Gastroesophageal sphincter (tissue), 4 donors: Measurements from ENCODE around the gene THADA. TPM values are rescaled to one million over a fixed set of nuclear protein-coding genes. Genes with fewer than 3 reads are reported as not detected.

Source experiments
- ATAC-seq: fragments of 150-250 bp; one replicate; pipeline ENCODE4 v1.9.1; 2016; ENCODE audit warnings: mild to moderate bottlenecking, moderate library complexity
- H3K27ac ChIP-seq, 4 donors: fragments of 200-600 bp; sonication (generic) in 3 of 4; 1 replicate in 3 of 4; 2 replicates in 1 of 4; pipeline ENCODE4 v1.5.1; 2016 to 2019
- H3K27me3 ChIP-seq: fragments of 200-600 bp; sonication (generic); one replicate; pipeline ENCODE4 v1.5.1; 2019
- H3K36me3 ChIP-seq, 2 donors: fragments of 200-600 bp; sonication (generic); one replicate each; pipeline ENCODE4 v1.5.1; 2019; ENCODE audit warnings: control low read depth in 1 of 2
- H3K4me1 ChIP-seq, 3 donors: fragments of 200-600 bp; sonication (generic); 1 replicate in 2 of 3; 2 replicates in 1 of 3; pipeline ENCODE4 v1.5.1; 2016 to 2019; ENCODE audit warnings: control low read depth in 2 of 3
- H3K4me3 ChIP-seq, 2 donors: fragments of 200-600 bp; sonication (generic); one replicate each; pipeline ENCODE4 v1.5.1; 2019; ENCODE audit warnings: mild to moderate bottlenecking in 1 of 2, moderate library complexity in 1 of 2
- H3K9me3 ChIP-seq, 3 donors: fragments of 200-600 bp; sonication (generic); one replicate each; pipeline ENCODE4 v1.5.1; 2017 to 2019; ENCODE audit warnings: control low read depth in 2 of 3
- CTCF ChIP-seq, 4 experiments: fragments of 200-600 bp in 2 of 4; fragments of 450-650 bp in 2 of 4; sonication (generic) in 1 of 4; IDR thresholded peaks; one replicate each; pipeline ENCODE4 v1.5.1; 2017 to 2019; ENCODE audit warnings: antibody characterized with exemption in 4 of 4, mild to moderate bottlenecking in 2 of 4, moderate library complexity in 2 of 4
- EP300 ChIP-seq: sonication (generic); formaldehyde crosslinking; IDR thresholded peaks from one replicate; pipeline ENCODE4 v1.6.1; 2017; ENCODE audit warnings: antibody characterized with exemption, mild to moderate bottlenecking
- POLR2A ChIP-seq, 2 donors: fragments of 450-650 bp; IDR thresholded peaks; one replicate each; pipeline ENCODE4 v1.6.1; 2017; ENCODE audit warnings: antibody characterized with exemption in 2 of 2, mild to moderate bottlenecking in 2 of 2, moderate library complexity in 1 of 2
- POLR2AphosphoS5 ChIP-seq: sonication (generic); formaldehyde crosslinking; IDR thresholded peaks from one replicate; pipeline ENCODE4 v1.6.1; 2017; ENCODE audit warnings: antibody characterized with exemption
- WGBS, 2 donors: methylation state at CpG; one replicate each; pipeline ENCODE4 v1.1.5; 2018; ENCODE audit warnings: low coverage in 1 of 2; 5-methylcytosine and 5-hydroxymethylcytosine counted together
- total RNA-seq, 4 donors: library from RNA; depleted of rRNA; stranded (reverse); fragments of >200 nt; gene quantifications; one replicate each; pipeline ENCODE4 v1.1.0, GENCODE V29; 2016

THADA gene
- total RNA-seq, 4 donors from 2014 or later, result 19.7 to 34.4 (median 22.3) TPM

- Histone ChIP-seq H3K9me3 (peaks cover 0 to 6% (median 0%) of the 10 kb centered on the region in 3 donors), H3K36me3 (peaks cover 0 to 42% of the 10 kb centered on the region in 2 donors), H3K27ac (peak overlapping the region in 2 of 4 donors; percentile 67 to 77), H3K4me3 (no peak overlapping the region), H3K27me3 (no peaks in the 10 kb centered on the region), H3K4me1 (peaks cover 8 to 51% (median 13%) of the 10 kb centered on the region in 3 donors)
- no peak for ATAC-seq
- 82 to 86% methylated on average over 6 of the region's 8 CpGs for WGBS, 2 donors
- TF ChIP-seq POLR2A (IDR thresholded peaks at IDR 0.05) (no peak), CTCF (IDR thresholded peaks at IDR 0.05) (no peak), EP300 (no peak), POLR2AphosphoS5 (no peak)
Measured at GRCh38 chr2:43279317-43279840, 316.5 kb downstream of the THADA start.

GRCh38 chr2:43278564-43279220 is 317.1 kb downstream of the THADA start:
- Histone ChIP-seq H3K4me3 (no peak overlapping the region), H3K4me1 (peaks cover 8 to 58% (median 13%) of the 10 kb centered on the region in 3 donors), H3K36me3 (peaks cover 0 to 35% of the 10 kb centered on the region in 2 donors), H3K27ac (peak overlapping the region in 3 of 4 donors; percentile 45 to 77 (median 67)), H3K9me3 (no peaks in the 10 kb centered on the region), H3K27me3 (no peaks in the 10 kb centered on the region)
- peak; percentile 32 for ATAC-seq
- TF ChIP-seq CTCF (IDR thresholded peaks at IDR 0.05) (no peak), POLR2AphosphoS5 (no peak), POLR2A (IDR thresholded peaks at IDR 0.05) (no peak), EP300 (no peak)
- 66 to 76% methylated on average over 6 to 10 of the region's 10 CpGs for WGBS, 2 donors

- peaks cover 0 to 20% of the 10 kb centered on the region in 2 donors for H3K36me3 ChIP-seq
- TF ChIP-seq POLR2AphosphoS5, result no peak
- no peak for TF ChIP-seq EP300
- H3K4me1 ChIP-seq, result peaks cover 8 to 63% (median 13%) of the 10 kb centered on the region in 3 donors
- peak; percentile 11 for ATAC-seq
- no peaks in the 10 kb centered on the region for H3K9me3 ChIP-seq
- H3K4me3 ChIP-seq, result no peak overlapping the region
- WGBS, 2 donors, result 36 to 58% methylated on average over 2 to 3 of the region's 3 CpGs
- no peaks in the 10 kb centered on the region for H3K27me3 ChIP-seq
- H3K27ac ChIP-seq, result peak overlapping the region; percentile 57 to 82 (median 76)
Measured at GRCh38 chr2:43276962-43277391, 318.9 kb downstream of the THADA start.

GRCh38 chr2:43276266-43276941 is 319.4 kb downstream of the THADA start:
- H3K9me3 ChIP-seq, result no peaks in the 10 kb centered on the region
- H3K4me3 ChIP-seq, result no peak overlapping the region
- peak overlapping the region; percentile 57 to 82 (median 76) for H3K27ac ChIP-seq
- peaks cover 0 to 14% of the 10 kb centered on the region in 2 donors for H3K36me3 ChIP-seq
- 23 to 33% methylated on average over 3 to 6 of the region's 6 CpGs for WGBS, 2 donors
- peaks cover 8 to 63% (median 13%) of the 10 kb centered on the region in 3 donors for H3K4me1 ChIP-seq
- peak; percentile 44 for ATAC-seq
- H3K27me3 ChIP-seq, result no peaks in the 10 kb centered on the region
- TF ChIP-seq CTCF (IDR thresholded peaks at IDR 0.05), result no peak
- TF ChIP-seq POLR2AphosphoS5, result peak; percentile 81

- Histone ChIP-seq H3K9me3 (no peaks in the 10 kb centered on the region), H3K4me3 (no peak overlapping the region), H3K27ac (peak overlapping the region in 1 of 4 donors; percentile 27), H3K4me1 (peaks cover 14 to 79% (median 22%) of the 10 kb centered on the region in 3 donors), H3K36me3 (peaks cover 0 to 4% of the 10 kb centered on the region in 2 donors), H3K27me3 (no peaks in the 10 kb centered on the region)
- WGBS, 2 donors, result 72 to 91% methylated on average over 2 to 4 of the region's 4 CpGs
- TF ChIP-seq CTCF (IDR thresholded peaks at IDR 0.05) (no peak), EP300 (no peak), POLR2AphosphoS5 (no peak), POLR2A (IDR thresholded peaks at IDR 0.05) (no peak)
- no peak for ATAC-seq
Measured at GRCh38 chr2:43274721-43275120, 321.1 kb downstream of the THADA start.
